ENCODE data around the gene NHSL2.
"Not testable (repeated sequence)": the region's sequence is repeated elsewhere in the genome, so short reads cannot be mapped to it uniquely, and the experiment has no call there.

Gene NHSL2

GRCh38 chrX:72042852-72043248 is 132.2 kb downstream of the NHSL2 start:
- no peak for DNase-seq (ENCODE audit: low read depth)

GRCh38 chrX:72043636-72044035 is 133.0 kb downstream of the NHSL2 start:
- DNase-seq (ENCODE audit: low read depth), result no peak

- no peak for DNase-seq (ENCODE audit: low read depth)
Observed at GRCh38 chrX:72045141-72045540, 134.5 kb downstream of the NHSL2 start.

- no peak for DNase-seq (ENCODE audit: low read depth)
Observed at GRCh38 chrX:72045552-72046277, 135.1 kb downstream of the NHSL2 start.

GRCh38 chrX:72046447-72046846 is 135.8 kb downstream of the NHSL2 start:
- no peak for DNase-seq (ENCODE audit: low read depth)

- DNase-seq (ENCODE audit: low read depth), result no peak
Observed at GRCh38 chrX:72048510-72049455, 138.1 kb downstream of the NHSL2 start.

GRCh38 chrX:72050011-72050410 is 139.4 kb downstream of the NHSL2 start:
- peak; percentile 21 for DNase-seq (ENCODE audit: low read depth)

GRCh38 chrX:72051589-72051988 is 140.9 kb downstream of the NHSL2 start:
- no peak for DNase-seq (ENCODE audit: low read depth)

- DNase-seq (ENCODE audit: low read depth), result no peak
Observed at GRCh38 chrX:72052415-72053090, 141.9 kb downstream of the NHSL2 start.

- DNase-seq (ENCODE audit: low read depth), result no peak
Observed at GRCh38 chrX:72053508-72053907, 142.9 kb downstream of the NHSL2 start.

GRCh38 chrX:72054779-72055489 is 144.3 kb downstream of the NHSL2 start:
- no peak for DNase-seq (ENCODE audit: low read depth)

GRCh38 chrX:72057331-72057730 is 146.7 kb downstream of the NHSL2 start:
- DNase-seq (ENCODE audit: low read depth), result no peak

GRCh38 chrX:72057849-72058248 is 147.2 kb downstream of the NHSL2 start:
- DNase-seq (ENCODE audit: low read depth), result no peak

GRCh38 chrX:72058346-72058745 is 147.7 kb downstream of the NHSL2 start:
- not testable (repeated sequence) for DNase-seq (ENCODE audit: low read depth)

- DNase-seq (ENCODE audit: low read depth), result no peak
Observed at GRCh38 chrX:72060196-72060920, 149.7 kb downstream of the NHSL2 start.

GRCh38 chrX:72060921-72061490 is 150.4 kb downstream of the NHSL2 start:
- no peak for DNase-seq (ENCODE audit: low read depth)

- DNase-seq (ENCODE audit: low read depth), result no peak
Observed at GRCh38 chrX:72062916-72063315, 152.3 kb downstream of the NHSL2 start.

GRCh38 chrX:72069350-72070160 is 158.9 kb downstream of the NHSL2 start:
- DNase-seq (ENCODE audit: low read depth), result no peak

- no peak for DNase-seq (ENCODE audit: low read depth)
Observed at GRCh38 chrX:72071213-72071612, 160.6 kb downstream of the NHSL2 start.

- DNase-seq (ENCODE audit: low read depth), result no peak
Observed at GRCh38 chrX:72073633-72074032, 163.0 kb downstream of the NHSL2 start.
